ENCODE results near the gene RNF180.
"Not testable (repeated sequence)": the region's sequence is repeated elsewhere in the genome, so short reads cannot be mapped to it uniquely, and the experiment has no call there.

The RNF180 gene

GRCh38 chr5:64285188-64286130, 119.8 kb downstream of the RNF180 start:
- no peak for DNase-seq (ENCODE audit: low spot score)

GRCh38 chr5:64286381-64286780, 120.7 kb downstream of the RNF180 start:
- no peak for DNase-seq (ENCODE audit: low spot score)

GRCh38 chr5:64288496-64288895, 122.9 kb downstream of the RNF180 start:
- DNase-seq (ENCODE audit: low spot score), result not testable (repeated sequence)

- no peak for DNase-seq (ENCODE audit: low spot score)
Measured at GRCh38 chr5:64292611-64293215, 127.1 kb downstream of the RNF180 start.

- DNase-seq (ENCODE audit: low spot score), result no peak
Measured at GRCh38 chr5:64295101-64295500, 129.5 kb downstream of the RNF180 start.

GRCh38 chr5:64298586-64298985, 132.9 kb downstream of the RNF180 start:
- DNase-seq (ENCODE audit: low spot score), result no peak

GRCh38 chr5:64299805-64300204, 134.2 kb downstream of the RNF180 start:
- DNase-seq (ENCODE audit: low spot score), result no peak

- DNase-seq (ENCODE audit: low spot score), result no peak
Measured at GRCh38 chr5:64301566-64301965, 135.9 kb downstream of the RNF180 start.

- no peak for DNase-seq (ENCODE audit: low spot score)
Measured at GRCh38 chr5:64308135-64308534, 142.5 kb downstream of the RNF180 start.

- DNase-seq (ENCODE audit: low spot score), result no peak
Measured at GRCh38 chr5:64312491-64312890, 146.8 kb downstream of the RNF180 start.

GRCh38 chr5:64315778-64316177, 150.1 kb downstream of the RNF180 start:
- no peak for DNase-seq (ENCODE audit: low spot score)

GRCh38 chr5:64318175-64318574, 152.5 kb downstream of the RNF180 start:
- no peak for DNase-seq (ENCODE audit: low spot score)

- DNase-seq (ENCODE audit: low spot score), result no peak
Measured at GRCh38 chr5:64323591-64323990, 157.9 kb downstream of the RNF180 start.

- DNase-seq (ENCODE audit: low spot score), result no peak
Measured at GRCh38 chr5:64330728-64331231, 165.1 kb downstream of the RNF180 start.

GRCh38 chr5:64331597-64332277, 166.1 kb downstream of the RNF180 start:
- DNase-seq (ENCODE audit: low spot score), result no peak

- no peak for DNase-seq (ENCODE audit: low spot score)
Measured at GRCh38 chr5:64333886-64334285, 168.2 kb downstream of the RNF180 start.

GRCh38 chr5:64339769-64340168, 174.1 kb downstream of the RNF180 start:
- DNase-seq (ENCODE audit: low spot score), result no peak

GRCh38 chr5:64340293-64340692, 174.7 kb downstream of the RNF180 start:
- no peak for DNase-seq (ENCODE audit: low spot score)

GRCh38 chr5:64341340-64341739, 175.7 kb downstream of the RNF180 start:
- no peak for DNase-seq (ENCODE audit: low spot score)

GRCh38 chr5:64344501-64344900, 178.9 kb downstream of the RNF180 start:
- no peak for DNase-seq (ENCODE audit: low spot score)

- no peak for DNase-seq (ENCODE audit: low spot score)
Measured at GRCh38 chr5:64347309-64347708, 181.7 kb downstream of the RNF180 start.

GRCh38 chr5:64364426-64364825, 198.8 kb downstream of the RNF180 start:
- no peak for DNase-seq (ENCODE audit: low spot score)

GRCh38 chr5:64384765-64385164, 219.1 kb downstream of the RNF180 start:
- DNase-seq (ENCODE audit: low spot score), result no peak
